ENCODE data around the gene FOXN3.

- TF ChIP-seq POLR2A (IDR thresholded peaks at IDR 0.05) (no peak), CTCF (IDR thresholded peaks at IDR 0.05) (no peak)
Measured at GRCh38 chr14:89391556-89391955, 25.5 kb downstream of the FOXN3 start.
